HG03457 (cell line): ENCODE results near the gene SLC23A3.

Experiments used
- ATAC-seq: cut with Tn5 transposase; IDR thresholded peaks from one replicate; pipeline ENCODE4 v1.9.1; 2021; ENCODE audit warnings: moderate number of reproducible peaks; ENCODE audit not compliant: unreplicated experiment

SLC23A3 gene

DNA sequence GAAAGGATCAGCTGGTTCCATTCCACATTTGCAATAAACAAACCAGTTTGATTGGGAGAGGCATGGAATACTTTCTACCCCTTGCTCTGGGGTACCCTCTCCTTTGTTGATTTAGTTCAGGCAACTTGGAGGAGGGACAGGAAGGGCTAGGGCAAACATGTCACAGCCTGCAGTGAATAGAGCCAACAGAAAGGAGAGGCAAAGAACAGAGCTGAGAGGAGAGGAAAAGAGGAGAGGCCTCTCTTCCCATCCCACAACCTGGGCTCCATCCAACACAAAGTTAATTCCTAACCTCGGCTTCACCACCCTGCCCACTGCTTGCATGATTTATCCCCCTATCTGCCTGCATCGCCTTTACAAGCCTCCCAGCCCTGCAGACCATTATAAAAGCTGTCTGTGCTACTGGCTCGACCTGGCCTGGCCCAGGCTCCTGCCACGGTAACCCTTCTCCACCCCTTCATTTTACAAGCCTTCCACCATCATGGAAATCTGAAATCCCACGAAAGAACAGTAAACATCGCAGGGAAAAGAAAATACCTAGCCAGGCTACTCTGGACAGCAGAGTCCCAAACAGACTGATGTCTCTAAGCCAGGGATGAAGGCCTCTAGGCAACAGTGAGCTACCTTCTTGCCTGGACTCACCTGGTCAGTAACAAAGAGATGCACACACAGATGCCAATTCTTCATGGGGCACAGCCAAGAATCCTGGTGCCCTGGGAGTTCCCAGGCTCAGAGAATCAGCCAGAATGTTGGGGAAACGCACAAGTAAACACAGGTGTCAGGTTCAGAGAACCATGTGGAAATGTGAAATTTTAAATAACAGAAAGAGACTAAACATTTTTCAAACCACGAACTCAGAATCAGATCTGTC lies 52.8 kb downstream of the SLC23A3 start:
- no peak for ATAC-seq

DNA sequence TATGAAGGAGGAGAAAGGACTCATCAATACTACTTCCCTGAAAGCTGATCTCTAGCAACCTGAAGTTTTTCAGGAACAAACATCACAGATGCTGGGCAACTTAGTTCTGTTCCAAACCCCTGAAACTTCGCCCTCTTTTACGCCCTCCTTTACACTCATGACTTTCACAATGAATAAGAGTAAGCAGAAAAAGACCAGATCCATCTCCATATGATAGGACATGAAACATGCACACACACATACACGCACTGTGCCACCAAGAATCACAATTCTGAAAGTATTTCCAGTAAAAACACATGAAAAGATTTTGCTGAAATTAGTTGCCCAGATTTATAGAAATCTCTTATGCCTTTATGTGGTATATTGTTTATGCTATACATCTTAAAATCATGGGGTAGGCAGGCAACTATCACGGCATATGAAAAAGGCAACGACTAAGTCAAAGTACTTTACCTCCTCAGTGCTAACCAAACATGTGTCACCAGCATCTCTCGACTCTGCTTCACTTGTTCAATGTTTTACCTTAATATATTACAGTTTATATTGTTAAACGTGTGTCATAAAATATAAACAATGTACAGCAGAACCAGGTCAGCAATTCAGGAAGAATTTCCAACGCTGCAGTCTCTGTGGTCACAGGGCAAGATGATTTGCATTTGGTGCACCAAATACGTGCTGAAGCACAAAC lies 57.0 kb downstream of the SLC23A3 start:
- no peak for ATAC-seq

DNA sequence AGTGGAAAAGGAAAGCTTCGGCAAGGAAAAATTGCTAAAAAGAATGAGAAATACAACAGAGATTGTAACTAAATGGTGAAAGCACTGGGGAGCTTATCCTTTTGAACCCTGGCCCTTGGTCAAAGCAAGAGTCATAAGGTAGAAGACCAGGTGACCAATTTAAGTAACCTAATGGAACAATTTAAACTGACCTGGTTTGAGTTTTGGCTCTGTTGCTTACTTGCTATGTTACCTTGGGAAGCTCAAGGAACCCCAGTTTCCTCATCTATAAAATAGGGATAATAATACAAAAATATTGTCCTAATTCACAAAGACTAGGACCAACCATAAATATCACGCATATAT lies 57.8 kb downstream of the SLC23A3 start:
- ATAC-seq, result no peak
